HG03565 (cell line): ENCODE measurements around the gene DDX43.
"Not testable (repeated sequence)": the region's sequence is repeated elsewhere in the genome, so short reads cannot be mapped to it uniquely, and the experiment has no call there.

Experiments used
- ATAC-seq: cut with Tn5 transposase; IDR thresholded peaks from one replicate; pipeline ENCODE4 v1.9.1; 2021; ENCODE audit warnings: mild to moderate bottlenecking, moderate library complexity; ENCODE audit not compliant: unreplicated experiment

The DDX43 gene

GRCh38 chr6:73388800-73389512 is 5.7 kb upstream of the DDX43 start:
- peak; percentile 72 for ATAC-seq

DNA sequence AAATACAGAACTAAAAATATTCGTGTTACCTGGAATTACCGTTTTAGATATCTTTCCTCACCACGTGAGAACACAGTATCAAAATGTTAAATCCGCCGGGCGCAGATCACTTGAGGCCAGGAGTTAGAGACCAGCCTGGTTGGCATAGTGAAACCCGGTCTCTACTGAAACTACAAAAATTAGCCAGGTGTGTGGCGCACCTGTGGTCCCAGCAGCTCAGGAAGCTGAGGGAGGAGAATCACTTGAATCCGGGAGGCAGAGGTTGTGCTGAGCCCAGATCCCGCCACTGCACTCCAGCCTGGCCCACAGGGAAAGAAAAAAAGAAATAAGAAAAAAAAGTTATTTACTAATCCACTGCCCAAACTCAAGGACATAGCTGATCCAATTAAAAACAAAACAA is 4.8 kb upstream of the DDX43 start:
- ATAC-seq = no peak

DNA sequence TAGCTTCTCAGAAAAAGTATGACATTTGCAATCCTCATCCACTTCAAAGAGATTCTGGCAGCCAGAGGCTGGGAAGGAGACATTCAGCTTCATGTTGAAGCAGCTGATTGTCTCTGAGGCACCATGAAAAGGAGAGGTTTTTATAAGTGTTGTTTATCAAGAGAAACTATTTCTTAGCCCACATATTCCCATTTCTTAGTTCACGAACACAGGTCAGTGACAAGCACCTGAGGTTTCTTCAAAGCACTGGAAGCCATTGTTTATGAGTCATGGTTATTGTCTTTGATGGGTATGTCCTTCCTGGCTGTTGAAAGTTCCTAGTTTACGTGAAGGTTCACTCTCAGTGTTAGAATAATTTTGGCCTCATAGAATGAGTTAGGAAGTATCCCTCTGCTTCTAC is 3.0 kb upstream of the DDX43 start:
- no peak for ATAC-seq

GRCh38 chr6:73392188-73392587 is 2.4 kb upstream of the DDX43 start:
- not testable (repeated sequence) for ATAC-seq

DNA sequence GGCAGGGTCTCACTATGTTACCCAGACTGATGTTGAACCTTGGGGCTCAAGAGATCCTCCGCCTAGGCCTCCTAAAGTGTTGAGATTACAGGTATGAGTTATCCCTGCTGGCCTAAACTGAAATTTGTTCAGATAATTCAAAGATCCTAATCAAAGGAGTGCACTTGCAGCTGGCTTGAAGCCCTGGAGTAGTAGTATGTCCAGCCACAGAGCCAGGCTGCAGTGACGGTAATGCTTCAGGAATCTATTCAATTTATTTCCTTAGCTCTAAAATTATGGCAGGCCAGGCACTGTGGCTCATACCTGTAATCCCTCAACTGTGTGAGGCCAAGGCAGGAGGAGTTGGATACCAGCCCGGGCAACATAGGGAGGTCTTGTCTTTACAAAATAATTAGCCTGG is 1.4 kb upstream of the DDX43 start:
- ATAC-seq = no peak

DNA sequence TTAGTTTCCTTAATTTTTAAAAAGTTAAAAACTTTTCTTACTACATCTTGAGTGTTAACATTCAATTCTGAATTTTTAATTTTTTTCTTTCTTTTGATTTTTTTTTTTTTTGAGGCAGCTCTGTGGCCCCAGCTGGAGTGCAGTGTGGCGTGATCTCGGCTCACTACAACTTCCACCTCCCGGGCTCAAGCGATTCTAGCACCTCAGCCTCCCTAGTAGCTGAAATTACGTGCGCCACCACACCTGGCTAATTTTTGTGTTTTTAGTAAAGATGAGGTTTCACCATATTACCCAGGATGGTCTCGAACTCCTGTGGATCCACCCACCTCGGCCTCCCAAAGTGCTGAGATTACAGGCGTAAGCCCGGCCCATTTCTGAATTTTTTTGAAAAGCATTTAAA is 1.2 kb downstream of the DDX43 start:
- ATAC-seq = no peak

DNA sequence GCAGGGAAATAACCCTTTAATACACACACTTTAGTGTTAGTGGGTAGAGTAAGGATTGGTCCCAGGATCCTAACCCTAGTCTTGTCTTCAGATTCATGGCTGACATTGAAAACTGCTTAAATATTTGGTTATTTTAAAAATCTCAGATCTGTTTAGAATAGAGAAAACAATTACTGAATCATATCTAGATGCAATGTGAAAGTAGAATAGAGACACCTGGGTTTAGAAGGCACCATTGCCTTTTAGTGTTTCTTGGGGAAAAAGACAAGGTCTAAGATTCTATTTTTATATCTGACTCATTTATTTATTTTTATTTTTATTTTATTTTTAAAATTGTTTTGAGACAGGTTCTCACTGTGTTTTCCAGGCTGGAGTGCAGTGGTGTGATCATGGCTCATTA is 6.0 kb downstream of the DDX43 start:
- ATAC-seq = no peak

DNA sequence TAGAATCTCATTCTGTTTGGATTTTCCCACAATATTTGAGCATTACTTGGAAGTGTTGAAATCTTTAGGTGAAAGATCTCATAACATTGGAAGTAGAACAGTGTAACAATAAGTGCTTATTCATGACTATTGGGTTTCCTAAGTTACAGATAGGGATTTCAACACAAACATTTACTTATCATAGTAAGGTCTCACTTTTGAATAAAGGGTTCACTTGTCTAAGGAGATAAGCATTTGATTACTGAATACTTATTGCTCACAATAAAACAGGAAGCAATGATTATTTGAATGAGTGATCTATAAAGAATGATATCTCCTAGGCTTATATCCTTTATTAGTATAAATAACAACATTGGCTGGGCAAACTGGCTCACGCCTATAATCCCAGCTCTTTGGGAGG is 14.8 kb downstream of the DDX43 start:
- ATAC-seq = no peak

GRCh38 chr6:73413102-73413501 is 18.5 kb downstream of the DDX43 start:
- no peak for ATAC-seq

DNA sequence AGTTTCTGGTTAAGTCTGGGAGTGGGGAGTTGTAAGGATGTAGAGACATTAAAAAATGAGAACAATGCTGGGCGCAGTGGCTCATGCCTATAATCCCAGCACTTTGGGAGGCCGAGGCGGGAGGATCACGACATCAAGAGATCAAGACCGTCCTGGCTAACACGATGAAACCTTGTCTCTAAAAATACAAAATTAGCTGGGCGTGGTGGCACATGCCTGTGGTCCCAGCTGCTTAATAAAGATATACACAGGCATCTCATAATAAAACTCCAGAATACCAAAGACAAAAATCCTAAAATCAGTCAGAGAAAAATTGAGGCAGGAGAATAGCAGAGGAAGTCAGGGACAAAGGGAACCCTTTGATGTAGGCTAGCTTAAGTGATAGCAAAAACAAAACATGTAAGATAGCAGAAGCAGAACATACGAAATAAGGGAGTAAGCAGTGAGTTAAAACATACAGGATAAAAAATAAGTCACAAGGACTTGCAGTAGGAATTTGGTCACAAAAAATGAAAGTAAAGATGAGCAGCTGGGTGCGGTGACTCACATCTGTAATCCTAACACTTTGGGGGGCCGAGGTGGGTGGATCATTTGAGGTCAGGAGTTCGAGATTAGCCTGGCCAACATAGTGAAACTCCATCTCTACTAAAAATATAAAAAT is 23.6 kb downstream of the DDX43 start:
- no peak for ATAC-seq

DNA sequence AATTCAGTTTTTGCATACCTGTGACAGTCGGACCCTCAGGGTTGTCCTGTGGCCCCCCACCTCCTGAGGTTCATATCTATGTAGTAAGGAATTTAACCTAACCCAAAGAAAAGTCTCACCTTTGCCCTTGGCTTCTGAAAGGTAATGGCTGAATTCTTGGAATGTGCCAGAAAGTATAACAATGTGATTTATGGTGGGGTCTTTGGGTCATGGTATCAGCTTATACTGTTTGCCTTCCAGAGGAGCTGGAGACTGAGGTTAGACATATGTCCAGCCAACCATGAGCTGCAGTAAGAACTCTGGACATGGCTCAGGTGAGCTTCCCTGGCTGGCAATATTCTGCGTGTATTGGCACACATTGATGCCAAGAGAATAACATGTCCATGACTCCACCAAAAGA is 26.9 kb downstream of the DDX43 start:
- ATAC-seq = no peak

- ATAC-seq = no peak
Measured at GRCh38 chr6:73435236-73435635, 40.6 kb downstream of the DDX43 start.

DNA sequence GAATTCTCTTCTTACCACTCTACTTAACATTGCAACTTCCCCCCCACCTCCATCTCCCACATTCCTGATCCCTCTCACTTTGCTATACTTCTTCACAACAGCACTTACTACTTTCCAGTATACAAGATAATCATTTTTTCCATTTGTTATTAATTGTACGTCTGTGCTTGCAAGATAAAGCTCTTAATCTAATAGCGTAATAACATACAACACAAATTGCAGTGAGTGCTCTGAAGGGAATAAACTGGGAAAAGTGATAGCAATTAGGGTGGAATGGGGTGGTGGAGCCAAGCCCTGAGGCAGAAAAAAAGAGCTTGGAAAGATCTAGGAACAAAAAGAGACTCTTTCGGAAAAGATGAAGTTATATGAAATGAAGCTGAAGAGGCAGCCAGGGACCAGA is 48.9 kb downstream of the DDX43 start:
- ATAC-seq = no peak

GRCh38 chr6:73451223-73452106 is 56.8 kb downstream of the DDX43 start:
- peak; percentile 34 for ATAC-seq

- ATAC-seq = peak; percentile 73
Measured at GRCh38 chr6:73452107-73452461, 57.5 kb downstream of the DDX43 start, which contains the start of gene CGAS. Gene CGAS, minus strand, starts transcription at chr6:73452297. Its CDS starts 116 bp downstream, at chr6:73452181.

GRCh38 chr6:73455865-73456629 is 61.4 kb downstream of the DDX43 start:
- ATAC-seq = no peak

DNA sequence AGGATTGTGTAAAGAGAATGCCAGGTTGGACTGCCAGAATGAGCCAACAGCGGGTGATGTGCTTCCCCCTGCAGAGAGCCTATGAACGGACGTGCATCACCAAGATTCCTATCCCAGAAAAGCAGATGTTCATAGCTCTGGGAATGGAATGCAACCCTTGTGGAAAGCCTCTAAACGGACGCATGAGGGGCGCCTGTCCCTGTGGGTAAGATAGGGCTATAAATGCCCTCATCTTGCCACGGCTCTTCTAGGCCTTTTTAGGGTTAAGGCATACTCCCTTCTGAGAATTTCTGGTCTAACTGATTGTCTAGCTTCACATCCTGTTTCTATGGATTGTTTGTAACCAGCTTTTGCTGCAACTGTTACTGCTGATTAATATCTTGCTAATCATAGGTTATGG is 64.8 kb downstream of the DDX43 start:
- not testable (repeated sequence) for ATAC-seq

DNA sequence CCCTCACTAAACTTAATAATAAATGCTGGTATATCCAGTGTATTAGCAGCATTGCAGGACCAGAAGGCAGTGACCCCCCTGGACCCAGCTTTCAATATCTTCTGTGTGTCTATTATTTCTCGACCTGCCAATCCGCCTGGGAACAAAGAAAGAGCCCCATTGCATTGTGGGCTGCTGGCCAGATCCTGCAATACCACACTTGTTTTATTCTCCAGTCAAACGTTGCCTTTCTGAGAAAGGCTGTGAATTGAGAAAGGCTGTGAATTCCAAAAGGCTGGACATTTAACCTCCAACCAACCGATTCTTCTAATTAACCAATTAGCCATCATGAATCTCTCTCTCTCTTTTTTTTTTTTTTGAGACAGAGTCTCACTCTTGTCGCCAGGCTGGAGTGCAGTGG is 65.4 kb downstream of the DDX43 start:
- no peak for ATAC-seq

DNA sequence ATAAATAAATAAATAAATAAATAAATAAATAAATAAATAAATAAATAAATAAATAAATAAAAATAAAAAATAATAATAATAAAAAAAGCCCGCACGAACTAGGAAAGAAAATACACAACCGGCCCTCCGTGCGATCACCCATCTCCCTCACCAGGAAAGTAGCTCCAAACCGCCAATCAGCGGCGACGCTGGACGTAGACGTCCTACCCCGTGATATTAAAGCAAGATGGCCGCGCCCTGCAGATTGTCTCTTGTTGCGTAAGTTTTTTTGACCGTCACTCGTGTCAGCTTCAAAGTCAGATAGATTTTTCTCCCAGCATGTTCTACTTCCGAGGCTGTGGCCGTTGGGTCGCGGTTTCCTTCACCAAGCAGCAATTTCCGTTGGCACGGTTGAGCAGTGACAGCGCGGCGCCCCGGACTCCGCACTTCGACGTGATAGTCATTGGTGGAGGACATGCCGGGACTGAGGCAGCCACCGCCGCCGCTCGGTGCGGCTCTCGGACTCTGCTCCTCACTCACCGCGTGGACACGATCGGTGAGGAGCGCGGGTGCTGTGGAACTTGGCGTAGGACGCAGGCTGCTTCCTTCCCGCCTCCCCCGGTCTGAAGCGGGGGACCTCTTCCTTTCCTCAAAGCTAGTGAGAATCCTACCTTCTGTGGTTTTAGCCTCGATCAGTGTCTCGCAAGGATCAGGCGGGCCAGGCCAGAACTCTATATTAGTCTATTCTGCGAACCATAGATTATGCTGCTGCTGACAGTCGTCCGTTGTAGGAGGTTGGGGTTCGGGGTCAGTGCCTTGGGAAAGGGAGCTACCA is 67.1 kb downstream of the DDX43 start, which contains the start of gene MTO1:
MTO1 (plus strand) TSS at position 201 of the 814 bp plus-strand sequence; CDS start at position 319, 118 bp downstream.
- peak; percentile 92 for ATAC-seq
